HFFc6 (cell line): Measurements from ENCODE around the gene TEAD3. TPM values are rescaled to one million over a fixed set of nuclear protein-coding genes. Genes with fewer than 3 reads are reported as not detected.
"Not testable (repeated sequence)": the region's sequence is repeated elsewhere in the genome, so short reads cannot be mapped to it uniquely, and the experiment has no call there.

ENCODE experiments used
- DNase-seq: peaks from one replicate; pipeline ENCODE4 v3.0.0-alpha.2; 2018
- H3K27ac Mint-ChIP-seq: 2 replicates; pipeline ENCODE4 v1.8.0; 2020; ENCODE audit warnings: mild to moderate bottlenecking, mixed read lengths
- H3K27me3 Mint-ChIP-seq: 2 replicates; pipeline ENCODE4 v1.8.0; 2021; ENCODE audit warnings: mild to moderate bottlenecking, moderate library complexity, mixed read lengths; ENCODE audit not compliant: insufficient read depth
- H3K36me3 Mint-ChIP-seq: 2 replicates; pipeline ENCODE4 v1.8.0; 2021; ENCODE audit warnings: low read depth, mixed read lengths
- H3K4me1 Mint-ChIP-seq: 2 replicates; pipeline ENCODE4 v1.8.0; 2020; ENCODE audit warnings: low read depth, mixed read lengths
- H3K4me3 Mint-ChIP-seq: 2 replicates; pipeline ENCODE4 v1.8.0; 2020; ENCODE audit warnings: mild to moderate bottlenecking, moderate library complexity, mixed read lengths
- H3K9me3 Mint-ChIP-seq: 2 replicates; pipeline ENCODE4 v1.8.0; 2020; ENCODE audit warnings: mild to moderate bottlenecking, mixed read lengths
- CTCF ChIP-seq: fragments of 200-600 bp; sonication (generic); IDR thresholded peaks from 2 replicates; pipeline ENCODE4 v1.5.0; 2021; ENCODE audit warnings: antibody characterized with exemption, mild to moderate bottlenecking
- total RNA-seq, 6 experiments: library from RNA; stranded (reverse); fragmentation: NEBNext Ultra II Directional; extraction: Animal tissue kit (Norgen Biotek cat#: 25700); gene quantifications; 2 replicates in 1 of 6; 3 replicates in 5 of 6; pipeline ENCODE4 v1.2.3, GENCODE V29; 2021

TEAD3 gene
- total RNA-seq, 6 experiments from 2014 or later: 34.2 to 39.5 (median 36.5) TPM

- no peak for TF ChIP-seq CTCF
- no peak overlapping the region for H3K4me3 Mint-ChIP-seq
- H3K27me3 Mint-ChIP-seq: no peaks in the 10 kb centered on the region; the same call in 1 of the 2 replicates
- no peaks in the 10 kb centered on the region for H3K36me3 Mint-ChIP-seq
- no peak overlapping the region for H3K27ac Mint-ChIP-seq
- peaks cover 5% of the 10 kb centered on the region; the same call in 1 of the 2 replicates for H3K4me1 Mint-ChIP-seq
- no peaks in the 10 kb centered on the region for H3K9me3 Mint-ChIP-seq
- no peak for DNase-seq
Observed at GRCh38 chr6:35443341-35444030, 53.4 kb downstream of the TEAD3 start.

GRCh38 chr6:35442693-35443092, 54.2 kb downstream of the TEAD3 start:
- no peaks in the 10 kb centered on the region for H3K36me3 Mint-ChIP-seq
- H3K4me3 Mint-ChIP-seq: no peak overlapping the region
- TF ChIP-seq CTCF: no peak
- no peaks in the 10 kb centered on the region for H3K4me1 Mint-ChIP-seq
- H3K9me3 Mint-ChIP-seq: no peaks in the 10 kb centered on the region
- H3K27me3 Mint-ChIP-seq: no peaks in the 10 kb centered on the region; the same call in 1 of the 2 replicates
- no peak for DNase-seq
- no peak overlapping the region for H3K27ac Mint-ChIP-seq

GRCh38 chr6:35441642-35442041, 55.2 kb downstream of the TEAD3 start:
- no peak for TF ChIP-seq CTCF
- H3K4me1 Mint-ChIP-seq: no peaks in the 10 kb centered on the region
- no peak overlapping the region for H3K4me3 Mint-ChIP-seq
- H3K27ac Mint-ChIP-seq: no peak overlapping the region
- no peaks in the 10 kb centered on the region for H3K36me3 Mint-ChIP-seq
- DNase-seq: no peak
- H3K9me3 Mint-ChIP-seq: no peaks in the 10 kb centered on the region
- H3K27me3 Mint-ChIP-seq: no peaks in the 10 kb centered on the region; the same call in 1 of the 2 replicates

GRCh38 chr6:35441205-35441604, 55.7 kb downstream of the TEAD3 start:
- Mint-ChIP-seq H3K27ac (no peak overlapping the region), H3K36me3 (no peaks in the 10 kb centered on the region), H3K4me1 (no peaks in the 10 kb centered on the region), H3K9me3 (no peaks in the 10 kb centered on the region), H3K4me3 (no peak overlapping the region), H3K27me3 (no peaks in the 10 kb centered on the region; the same call in 1 of the 2 replicates)
- no peak for TF ChIP-seq CTCF
- no peak for DNase-seq

- Mint-ChIP-seq H3K4me3 (no peak overlapping the region), H3K4me1 (no peaks in the 10 kb centered on the region), H3K36me3 (no peaks in the 10 kb centered on the region), H3K9me3 (no peaks in the 10 kb centered on the region), H3K27ac (no peak overlapping the region), H3K27me3 (no peaks in the 10 kb centered on the region; the same call in 1 of the 2 replicates)
- no peak for DNase-seq
- TF ChIP-seq CTCF: no peak
Observed at GRCh38 chr6:35439308-35439707, 57.6 kb downstream of the TEAD3 start.

- not testable (repeated sequence) for H3K27me3 Mint-ChIP-seq, H3K4me1 Mint-ChIP-seq, DNase-seq, H3K27ac Mint-ChIP-seq, H3K36me3 Mint-ChIP-seq, H3K4me3 Mint-ChIP-seq, H3K9me3 Mint-ChIP-seq
Observed at GRCh38 chr6:35438378-35439065, 58.4 kb downstream of the TEAD3 start.
